Mammary epithelial cell (primary cell): ENCODE measurements around the gene CLEC2D.

Source experiments
- EZH2 ChIP-seq: IDR thresholded peaks from 2 replicates; pipeline ENCODE4 v1.6.1; 2012; ENCODE audit warnings: low read length, inconsistent platforms, borderline replicate concordance
- TF ChIP-seq, protein P1 (sequence below), 2 donors: IDR thresholded peaks in 1 of 2; conservative IDR thresholded peaks in 1 of 2; 2 replicates each; pipeline ENCODE4 v1.5.1; 2011 to 2012; ENCODE audit warnings: inconsistent platforms in 2 of 2, low read length in 2 of 2, mild to moderate bottlenecking in 2 of 2, control low read depth in 1 of 2, low read depth in 1 of 2; ENCODE audit not compliant: insufficient read depth in 1 of 2; ENCODE audit errors: extremely low read depth in 1 of 2

DNA sequence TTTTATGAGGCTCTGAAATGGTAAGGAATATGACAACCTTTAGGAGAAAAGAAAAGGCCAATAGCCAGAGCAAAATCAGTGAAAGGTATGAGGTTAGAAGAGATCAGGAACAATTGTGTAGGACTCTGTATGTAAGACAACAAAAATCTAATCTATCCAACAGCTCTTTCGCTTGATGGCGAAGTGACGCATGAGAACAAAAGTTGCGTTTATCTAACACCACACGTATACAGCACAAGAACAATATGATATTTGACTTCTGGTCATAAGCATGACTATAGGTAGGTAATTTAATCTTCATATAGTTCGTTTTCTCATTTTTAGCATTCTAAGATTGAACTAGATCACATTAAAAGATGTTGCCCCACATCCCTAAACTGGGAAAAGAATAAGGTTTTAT, 61.9 kb downstream of the CLEC2D start:
- TF ChIP-seq, protein P1, sequence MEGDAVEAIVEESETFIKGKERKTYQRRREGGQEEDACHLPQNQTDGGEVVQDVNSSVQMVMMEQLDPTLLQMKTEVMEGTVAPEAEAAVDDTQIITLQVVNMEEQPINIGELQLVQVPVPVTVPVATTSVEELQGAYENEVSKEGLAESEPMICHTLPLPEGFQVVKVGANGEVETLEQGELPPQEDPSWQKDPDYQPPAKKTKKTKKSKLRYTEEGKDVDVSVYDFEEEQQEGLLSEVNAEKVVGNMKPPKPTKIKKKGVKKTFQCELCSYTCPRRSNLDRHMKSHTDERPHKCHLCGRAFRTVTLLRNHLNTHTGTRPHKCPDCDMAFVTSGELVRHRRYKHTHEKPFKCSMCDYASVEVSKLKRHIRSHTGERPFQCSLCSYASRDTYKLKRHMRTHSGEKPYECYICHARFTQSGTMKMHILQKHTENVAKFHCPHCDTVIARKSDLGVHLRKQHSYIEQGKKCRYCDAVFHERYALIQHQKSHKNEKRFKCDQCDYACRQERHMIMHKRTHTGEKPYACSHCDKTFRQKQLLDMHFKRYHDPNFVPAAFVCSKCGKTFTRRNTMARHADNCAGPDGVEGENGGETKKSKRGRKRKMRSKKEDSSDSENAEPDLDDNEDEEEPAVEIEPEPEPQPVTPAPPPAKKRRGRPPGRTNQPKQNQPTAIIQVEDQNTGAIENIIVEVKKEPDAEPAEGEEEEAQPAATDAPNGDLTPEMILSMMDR (conservative IDR thresholded peaks at IDR 0.05 in 1 of 2, IDR thresholded peaks at IDR 0.05 in 1 of 2; ENCODE audit: extremely low read depth in 1 of 2, insufficient read depth in 1 of 2, low read depth in 1 of 2, low read length in 2 of 2) = no peak
- TF ChIP-seq EZH2 = no peak
